HG02763 (cell line): Measurements from ENCODE around the gene ZNF775.

Experiments used
- ATAC-seq: cut with Tn5 transposase; IDR thresholded peaks from one replicate; pipeline ENCODE4 v1.9.1; 2021; ENCODE audit warnings: mild to moderate bottlenecking, moderate library complexity; ENCODE audit not compliant: unreplicated experiment

Gene ZNF775

GRCh38 chr7:150410131-150410530 is 31.0 kb downstream of the ZNF775 start:
- ATAC-seq = no peak

GRCh38 chr7:150410680-150411346 is 31.7 kb downstream of the ZNF775 start:
- no peak for ATAC-seq

- no peak for ATAC-seq
These were observed 32.5 kb downstream of the ZNF775 start for GRCh38 chr7:150411606-150412005.

- no peak for ATAC-seq
These were observed 32.9 kb downstream of the ZNF775 start for GRCh38 chr7:150412016-150412415.

GRCh38 chr7:150412518-150413488 is 33.7 kb downstream of the ZNF775 start:
- ATAC-seq = no peak

- ATAC-seq = no peak
These were observed 34.5 kb downstream of the ZNF775 start for GRCh38 chr7:150413640-150414081.

- ATAC-seq = no peak
These were observed 36.3 kb downstream of the ZNF775 start for GRCh38 chr7:150415161-150416153.

GRCh38 chr7:150417239-150417638 is 38.1 kb downstream of the ZNF775 start:
- no peak for ATAC-seq

- no peak for ATAC-seq
These were observed 38.7 kb downstream of the ZNF775 start for GRCh38 chr7:150417863-150418262.

GRCh38 chr7:150420242-150420641 is 41.1 kb downstream of the ZNF775 start:
- ATAC-seq = no peak

GRCh38 chr7:150420987-150421674 is 42.0 kb downstream of the ZNF775 start:
- ATAC-seq = peak; percentile 88

- ATAC-seq = no peak
These were observed 42.7 kb downstream of the ZNF775 start for GRCh38 chr7:150421831-150422230.

GRCh38 chr7:150425670-150426069 is 46.5 kb downstream of the ZNF775 start:
- ATAC-seq = no peak

GRCh38 chr7:150428671-150429451 is 49.7 kb downstream of the ZNF775 start:
- peak; percentile 54 for ATAC-seq

GRCh38 chr7:150429699-150430098 is 50.6 kb downstream of the ZNF775 start:
- no peak for ATAC-seq

GRCh38 chr7:150430465-150431085 is 51.4 kb downstream of the ZNF775 start:
- no peak for ATAC-seq

- no peak for ATAC-seq
These were observed 52.9 kb downstream of the ZNF775 start for GRCh38 chr7:150431839-150432658.
